ENCODE data around the gene TMEM184A. TPM values are rescaled to one million over a fixed set of nuclear protein-coding genes. Genes with fewer than 3 reads are reported as not detected.

TMEM184A gene
- total and polyA plus RNA-seq, 2 donors (not counting 3 experiments of a cell fraction or from before 2014, with no cell fraction given), result 0.48 TPM; not detected in 1

- intact Hi-C loops (cut with micrococcal nuclease) (no loop called here), dilution Hi-C loops (cut with MboI; ENCODE audit: extremely low pct_ligation_motif_present, low sequenced_read_pairs) (no loop called here)
- no peaks in the 10 kb centered on the region for H3K9me3 ChIP-seq (replicated peaks; ENCODE audit: control insufficient read depth, insufficient read depth, low read length)
- H3K9me1 ChIP-seq (replicated peaks; ENCODE audit: control insufficient read depth, extremely low read depth, insufficient read depth, low read length), result no peaks in the 10 kb centered on the region
- H3K27me3 ChIP-seq (ENCODE audit: control insufficient read depth in 2 of 2, insufficient read depth in 2 of 2, low read length in 2 of 2), result no peaks in the 10 kb centered on the region
- H3K27ac ChIP-seq (ENCODE audit: insufficient read depth, low read depth, low read length), result no peak overlapping the region
- H3K79me2 ChIP-seq (ENCODE audit: control insufficient read depth, insufficient read depth, low read length), result no peaks in the 10 kb centered on the region
- no peaks in the 10 kb centered on the region for H4K20me1 ChIP-seq (replicated peaks; ENCODE audit: control insufficient read depth, extremely low read depth, insufficient read depth, low read length)
- CTCF ChIA-PET, result no interaction called here
- no peak for DNase-seq (ENCODE audit: low read depth, low spot score)
- no TSS peak for BruUV-seq (replicated peaks)
- POLR2A ChIA-PET, result no interaction called here
- H3K4me1 ChIP-seq (ENCODE audit: control insufficient read depth, extremely low read depth, insufficient read depth, low read length), result peaks cover 9% of the 10 kb centered on the region
- H2AFZ ChIP-seq (ENCODE audit: low read depth, low read length), result no peak overlapping the region
- no peaks in the 10 kb centered on the region for H3K36me3 ChIP-seq (ENCODE audit: control insufficient read depth in 2 of 2, extremely low read depth in 1 of 2, insufficient read depth in 2 of 2, low read length in 2 of 2)
- FAIRE-seq, result no peak
- H3K4me2 ChIP-seq (ENCODE audit: insufficient read depth, low read length), result no peak overlapping the region
- H3K9ac ChIP-seq (replicated peaks; ENCODE audit: extremely low read depth, insufficient read depth, low read length), result no peak overlapping the region
- no peak overlapping the region for H3K4me3 ChIP-seq (replicated peaks in 1 of 3; ENCODE audit: insufficient read depth in 1 of 3, low read depth in 1 of 3, low read length in 3 of 3)
- TF ChIP-seq MYC (IDR thresholded peaks at IDR 0.05; ENCODE audit: low read depth, low read length), result no peak
- TF ChIP-seq JUN (IDR thresholded peaks at IDR 0.05; ENCODE audit: borderline replicate concordance, insufficient read depth, insufficient read length, low read depth), result no peak
- TF ChIP-seq EZH2 (IDR thresholded peaks at IDR 0.05; ENCODE audit: borderline replicate concordance, low read depth, low read length, severe bottlenecking), result no peak
- TF ChIP-seq CTCF (IDR thresholded peaks at IDR 0.05; ENCODE audit: extremely low read depth in 1 of 2, insufficient read depth in 1 of 2, low read depth in 1 of 2, low read length in 2 of 2), result no peak
- no peak for TF ChIP-seq MAX (IDR thresholded peaks at IDR 0.05; ENCODE audit: insufficient read depth, insufficient read length)
- no peak for TF ChIP-seq POLR2AphosphoS5 (IDR thresholded peaks at IDR 0.05; ENCODE audit: insufficient read depth, low read depth, low read length)
- TF ChIP-seq GATA2 (IDR thresholded peaks at IDR 0.05; ENCODE audit: insufficient read depth, insufficient read length, low read depth, low read length), result no peak
- no peak for TF ChIP-seq POLR2A (IDR thresholded peaks at IDR 0.05; ENCODE audit: low read depth, low read length)
- TF ChIP-seq FOS (IDR thresholded peaks at IDR 0.05; ENCODE audit: borderline replicate concordance, insufficient read depth, low read length), result no peak
Measured at GRCh38 chr7:1510780-1511154, 45.2 kb downstream of the TMEM184A start.

Measured in endothelial cell of umbilical vein (primary cell).